ENCODE results near the gene DGKH. TPM values are rescaled to one million over a fixed set of nuclear protein-coding genes. Genes with fewer than 3 reads are reported as not detected.
"Not testable (repeated sequence)": the region's sequence is repeated elsewhere in the genome, so short reads cannot be mapped to it uniquely, and the experiment has no call there.

Gene DGKH
- total RNA-seq, 2 donors from 2014 or later, result 21.0 to 25.4 TPM

GRCh38 chr13:42153199-42154113 is 105.0 kb downstream of the DGKH start:
- ATAC-seq, result no peak

GRCh38 chr13:42155251-42155650 is 106.8 kb downstream of the DGKH start:
- Mint-ChIP-seq H3K36me3 (peaks cover 0 to 3% of the 10 kb centered on the region in 2 donors), H3K9me3 (no peaks in the 10 kb centered on the region), H3K27ac (no peak overlapping the region)
- DNase-seq (ENCODE audit: low spot score in 2 of 2) (no peak), ATAC-seq (no peak)

More at GRCh38 chr13:42153199-42154113, 105.0 kb downstream of the DGKH start:
- Mint-ChIP-seq H3K27ac (no peak overlapping the region), H3K9me3 (no peaks in the 10 kb centered on the region), H3K36me3 (no peaks in the 10 kb centered on the region)
- DNase-seq (ENCODE audit: low spot score in 2 of 2), result no peak

GRCh38 chr13:42163338-42163737 is 114.9 kb downstream of the DGKH start:
- DNase-seq (ENCODE audit: low spot score in 2 of 2); ATAC-seq; H3K27ac Mint-ChIP-seq; H3K9me3 Mint-ChIP-seq: not testable (repeated sequence)
- H3K36me3 Mint-ChIP-seq, result peaks cover 8 to 20% of the 10 kb centered on the region in 2 donors

- not testable (repeated sequence) for H3K27ac Mint-ChIP-seq; H3K9me3 Mint-ChIP-seq; DNase-seq (ENCODE audit: low spot score in 2 of 2); ATAC-seq
- H3K36me3 Mint-ChIP-seq, result peaks cover 14 to 20% of the 10 kb centered on the region in 2 donors
Observed at GRCh38 chr13:42163910-42164309, 115.5 kb downstream of the DGKH start.

- H3K36me3 Mint-ChIP-seq, result peaks cover 16 to 20% of the 10 kb centered on the region in 2 donors
- DNase-seq (ENCODE audit: low spot score in 2 of 2) (no peak), ATAC-seq (no peak)
- peak overlapping the region in 1 of 2 donors; percentile 88 for H3K27ac Mint-ChIP-seq
- H3K9me3 Mint-ChIP-seq, result no peaks in the 10 kb centered on the region
Observed at GRCh38 chr13:42164557-42165125, 116.2 kb downstream of the DGKH start.

GRCh38 chr13:42168496-42168895 is 120.0 kb downstream of the DGKH start:
- Mint-ChIP-seq H3K27ac (no peak overlapping the region), H3K9me3 (no peaks in the 10 kb centered on the region), H3K36me3 (peaks cover 8 to 9% of the 10 kb centered on the region in 2 donors)
- DNase-seq (ENCODE audit: low spot score in 2 of 2) (no peak), ATAC-seq (no peak)

GRCh38 chr13:42170029-42170428 is 121.6 kb downstream of the DGKH start:
- no peak overlapping the region for H3K27ac Mint-ChIP-seq
- no peaks in the 10 kb centered on the region for H3K9me3 Mint-ChIP-seq
- ATAC-seq (no peak), DNase-seq (ENCODE audit: low spot score in 2 of 2) (no peak)
- H3K36me3 Mint-ChIP-seq, result peaks cover 15 to 20% of the 10 kb centered on the region in 2 donors

- Mint-ChIP-seq H3K9me3 (no peaks in the 10 kb centered on the region), H3K36me3 (peaks cover 7 to 14% of the 10 kb centered on the region in 2 donors), H3K27ac (no peak overlapping the region)
- DNase-seq (ENCODE audit: low spot score in 2 of 2) (no peak), ATAC-seq (no peak)
Observed at GRCh38 chr13:42173789-42174343, 125.4 kb downstream of the DGKH start.

GRCh38 chr13:42174344-42175162 is 126.1 kb downstream of the DGKH start:
- no peak overlapping the region for H3K27ac Mint-ChIP-seq
- H3K36me3 Mint-ChIP-seq, result peaks cover 7 to 11% of the 10 kb centered on the region in 2 donors
- H3K9me3 Mint-ChIP-seq, result no peaks in the 10 kb centered on the region
- ATAC-seq, result peak in 1 of 2 donors; percentile 13
- DNase-seq (ENCODE audit: low spot score in 2 of 2), result no peak

GRCh38 chr13:42176294-42176693 is 127.8 kb downstream of the DGKH start:
- DNase-seq (ENCODE audit: low spot score in 2 of 2) (no peak), ATAC-seq (no peak)
- Mint-ChIP-seq H3K36me3 (peaks cover 9 to 11% of the 10 kb centered on the region in 2 donors), H3K27ac (no peak overlapping the region), H3K9me3 (no peaks in the 10 kb centered on the region)

GRCh38 chr13:42177189-42177588 is 128.7 kb downstream of the DGKH start:
- H3K36me3 Mint-ChIP-seq, result peaks cover 11 to 12% of the 10 kb centered on the region in 2 donors

GRCh38 chr13:42181381-42181953 is 133.0 kb downstream of the DGKH start:
- ATAC-seq (no peak), DNase-seq (ENCODE audit: low spot score in 2 of 2) (no peak)
- Mint-ChIP-seq H3K9me3 (no peaks in the 10 kb centered on the region), H3K36me3 (peaks cover 4 to 7% of the 10 kb centered on the region in 2 donors), H3K27ac (no peak overlapping the region)

More at GRCh38 chr13:42177189-42177588, 128.7 kb downstream of the DGKH start:
- H3K27ac Mint-ChIP-seq, result no peak overlapping the region
- ATAC-seq (no peak), DNase-seq (ENCODE audit: low spot score in 2 of 2) (no peak)
- H3K9me3 Mint-ChIP-seq, result no peaks in the 10 kb centered on the region

GRCh38 chr13:42189061-42189460 is 140.6 kb downstream of the DGKH start:
- Mint-ChIP-seq H3K27ac (no peak overlapping the region), H3K36me3 (peaks cover 0 to 13% of the 10 kb centered on the region in 2 donors), H3K9me3 (no peaks in the 10 kb centered on the region)
- DNase-seq (ENCODE audit: low spot score in 2 of 2) (no peak), ATAC-seq (no peak)

GRCh38 chr13:42190529-42190928 is 142.1 kb downstream of the DGKH start:
- DNase-seq (ENCODE audit: low spot score in 2 of 2) (no peak), ATAC-seq (no peak)
- Mint-ChIP-seq H3K9me3 (no peaks in the 10 kb centered on the region), H3K36me3 (peaks cover 0 to 15% of the 10 kb centered on the region in 2 donors), H3K27ac (no peak overlapping the region)

- H3K27ac Mint-ChIP-seq, result no peak overlapping the region
- no peak for DNase-seq (ENCODE audit: low spot score in 2 of 2)
- no peaks in the 10 kb centered on the region for H3K9me3 Mint-ChIP-seq
- no peak for ATAC-seq
- H3K36me3 Mint-ChIP-seq, result peaks cover 0 to 28% of the 10 kb centered on the region in 2 donors
Observed at GRCh38 chr13:42211704-42212464, 163.4 kb downstream of the DGKH start.
